Testis (tissue), 2 donors: ENCODE data around the gene TCERG1L.

Experiments
- CTCF ChIP-seq, 3 experiments: fragments of 450-650 bp in 2 of 3; fragments of 200-600 bp in 1 of 3; sonication (generic) in 1 of 3; IDR thresholded peaks; one replicate each; pipeline ENCODE4 v1.5.1; 2016 to 2019; ENCODE audit warnings: antibody characterized with exemption in 3 of 3, mild to moderate bottlenecking in 2 of 3, moderate library complexity in 1 of 3
- POLR2A ChIP-seq: fragments of 450-650 bp; IDR thresholded peaks from one replicate; pipeline ENCODE4 v1.6.1; 2017; ENCODE audit warnings: antibody characterized with exemption, mild to moderate bottlenecking, moderate library complexity

GRCh38 chr10:131211965-131212619 is 99.4 kb downstream of the TCERG1L start:
- TF ChIP-seq CTCF (IDR thresholded peaks at IDR 0.05) (no peak), POLR2A (no peak)
